ENCODE results near the gene ARHGAP40. TPM values are rescaled to one million over a fixed set of nuclear protein-coding genes. Genes with fewer than 3 reads are reported as not detected.

Gene ARHGAP40
- total and polyA plus RNA-seq, 2 of the 13 experiments (the other 11 are each of a cell fraction or from before 2014, with no cell fraction given): 0.75 to 2.1 TPM

- TF ChIP-seq HMGA1 (CRISPR knock-in tag; conservative IDR thresholded peaks at IDR 0.05): no peak
- TF ChIP-seq ZSCAN31 (CRISPR knock-in tag; IDR thresholded peaks at IDR 0.05; ENCODE audit: low read depth): peak; percentile 17; the same call in 1 of the 2 replicates
- peak; percentile 97 for TF ChIP-seq PAXIP1 (CRISPR knock-in tag; conservative IDR thresholded peaks at IDR 0.05)
- TF ChIP-seq TERF1 (CRISPR knock-in tag; IDR thresholded peaks at IDR 0.05): no peak
- no peak for TF ChIP-seq ZNF879 (CRISPR knock-in tag; IDR thresholded peaks at IDR 0.05)
- peak; percentile 92 for TF ChIP-seq ZNF281 (CRISPR knock-in tag; IDR thresholded peaks at IDR 0.05; ENCODE audit: borderline replicate concordance)
- TF ChIP-seq KDM4B (CRISPR knock-in tag; IDR thresholded peaks at IDR 0.05): 0 out of 2 replicates have a peak, but pooled peaks have one; percentile 46
- TF ChIP-seq ZKSCAN5 (CRISPR knock-in tag; IDR thresholded peaks at IDR 0.05): no peak; the same call in 1 of the 2 replicates
- no peak for TF ChIP-seq RNF219 (CRISPR knock-in tag; IDR thresholded peaks at IDR 0.05)
- no peak; the same call in 1 of the 2 replicates for TF ChIP-seq EHMT2 (IDR thresholded peaks at IDR 0.05; ENCODE audit: borderline replicate concordance, low read depth, low read length)
- TF ChIP-seq JUND (CRISPR knock-in tag; IDR thresholded peaks at IDR 0.05): peak; percentile 98
- TF ChIP-seq AHDC1 (CRISPR knock-in tag; IDR thresholded peaks at IDR 0.05; ENCODE audit: borderline replicate concordance): peak; percentile 100
Measured at GRCh38 chr20:38604873-38605303, 3.3 kb downstream of the ARHGAP40 start (continued).
